Measurements from ENCODE around the gene CCDC136.

CCDC136 gene

DNA sequence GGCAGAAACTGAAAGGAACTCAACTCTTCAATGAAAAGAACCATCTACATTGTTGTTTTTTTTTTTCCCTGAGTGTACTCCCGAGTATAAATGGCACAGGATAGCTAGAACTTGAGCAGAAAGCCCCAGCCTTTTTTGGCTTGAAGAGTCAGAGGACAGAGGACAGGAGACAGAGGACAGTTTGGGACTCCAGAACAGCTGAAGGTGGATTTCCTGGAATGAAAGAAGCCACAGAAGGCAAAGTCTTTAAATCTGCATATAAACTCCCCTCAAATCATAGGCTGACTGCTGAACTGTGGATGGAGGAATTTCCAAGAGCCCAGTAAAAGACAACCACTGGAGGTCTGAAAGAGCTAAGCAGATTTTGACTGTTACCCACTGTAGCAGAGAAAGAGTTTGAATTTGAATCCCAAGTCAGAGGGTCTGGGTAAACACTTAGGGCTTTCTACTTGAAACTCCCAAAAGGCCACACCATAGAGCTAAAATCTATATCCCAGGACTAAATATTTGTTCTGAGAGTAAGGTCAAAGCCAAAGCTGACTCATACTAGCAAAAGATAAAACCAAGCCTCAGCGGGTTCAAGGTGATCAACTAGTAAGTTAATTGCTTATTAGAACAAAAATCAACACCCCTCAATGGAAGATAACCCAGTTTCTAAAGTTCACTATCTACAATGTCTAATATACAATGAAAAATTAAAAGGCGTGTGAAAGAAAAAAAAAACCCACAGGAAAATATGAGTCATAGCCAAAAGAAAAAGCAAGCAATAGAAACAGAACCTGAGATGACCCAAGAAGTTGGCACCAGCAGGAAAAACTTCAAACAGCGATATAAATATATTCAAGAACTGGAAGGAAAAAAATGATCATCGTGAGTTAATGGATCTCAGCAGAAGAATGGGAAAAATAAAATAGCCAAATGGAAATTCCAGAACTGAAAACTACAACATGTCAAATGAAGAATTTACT, 14.3 kb upstream of the CCDC136 start:
- no peak overlapping the region for H3K4me3 ChIP-seq (ENCODE audit: low read depth, low read length)
- TF ChIP-seq, protein P1, sequence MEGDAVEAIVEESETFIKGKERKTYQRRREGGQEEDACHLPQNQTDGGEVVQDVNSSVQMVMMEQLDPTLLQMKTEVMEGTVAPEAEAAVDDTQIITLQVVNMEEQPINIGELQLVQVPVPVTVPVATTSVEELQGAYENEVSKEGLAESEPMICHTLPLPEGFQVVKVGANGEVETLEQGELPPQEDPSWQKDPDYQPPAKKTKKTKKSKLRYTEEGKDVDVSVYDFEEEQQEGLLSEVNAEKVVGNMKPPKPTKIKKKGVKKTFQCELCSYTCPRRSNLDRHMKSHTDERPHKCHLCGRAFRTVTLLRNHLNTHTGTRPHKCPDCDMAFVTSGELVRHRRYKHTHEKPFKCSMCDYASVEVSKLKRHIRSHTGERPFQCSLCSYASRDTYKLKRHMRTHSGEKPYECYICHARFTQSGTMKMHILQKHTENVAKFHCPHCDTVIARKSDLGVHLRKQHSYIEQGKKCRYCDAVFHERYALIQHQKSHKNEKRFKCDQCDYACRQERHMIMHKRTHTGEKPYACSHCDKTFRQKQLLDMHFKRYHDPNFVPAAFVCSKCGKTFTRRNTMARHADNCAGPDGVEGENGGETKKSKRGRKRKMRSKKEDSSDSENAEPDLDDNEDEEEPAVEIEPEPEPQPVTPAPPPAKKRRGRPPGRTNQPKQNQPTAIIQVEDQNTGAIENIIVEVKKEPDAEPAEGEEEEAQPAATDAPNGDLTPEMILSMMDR (IDR thresholded peaks at IDR 0.05; ENCODE audit: low read depth, low read length), result no peak

DNA sequence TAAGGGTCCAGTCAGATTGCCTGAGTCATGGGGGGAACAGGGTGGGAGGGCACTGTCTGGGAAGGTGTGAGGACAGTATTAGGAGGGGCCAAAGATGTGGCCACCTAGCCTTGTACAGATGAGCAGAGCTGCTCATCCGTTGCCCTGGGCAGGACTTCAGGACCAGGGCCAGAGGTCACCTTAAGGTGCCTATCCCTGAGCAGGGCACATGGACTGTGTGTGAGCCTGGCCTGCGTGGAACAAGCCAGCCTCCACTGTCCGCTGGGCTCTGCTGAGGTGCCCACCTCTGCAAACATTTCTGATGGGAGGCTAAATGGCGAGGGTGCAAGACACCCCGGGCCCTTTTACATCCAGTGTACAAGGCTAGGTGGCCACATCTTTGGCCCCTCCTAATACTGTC, 12.8 kb upstream of the CCDC136 start:
- TF ChIP-seq, protein P1 (IDR thresholded peaks at IDR 0.05; ENCODE audit: low read depth, low read length), result no peak
- H3K4me3 ChIP-seq (ENCODE audit: low read depth, low read length), result no peak overlapping the region

DNA sequence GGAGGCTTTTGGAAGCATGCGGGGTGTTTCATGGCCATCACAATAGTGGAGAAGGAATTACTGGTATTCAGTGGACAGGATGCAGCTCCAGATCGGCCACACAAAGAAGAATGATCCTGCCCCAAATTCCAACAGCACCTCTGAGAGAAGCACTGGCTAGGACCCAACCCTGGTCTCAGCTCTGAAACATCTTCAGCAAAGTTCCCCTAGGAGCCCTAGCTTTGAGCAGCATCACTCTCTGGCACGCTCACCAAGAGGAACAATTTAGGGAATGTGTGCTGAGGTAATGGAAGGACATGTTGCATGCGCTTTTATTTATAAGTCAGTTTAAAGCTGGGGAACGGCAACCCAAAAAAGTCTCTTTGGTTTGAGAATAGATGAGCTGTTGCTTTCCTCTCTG, 10.6 kb upstream of the CCDC136 start:
- no peak overlapping the region for H3K4me3 ChIP-seq (ENCODE audit: low read depth, low read length)
- TF ChIP-seq, protein P1 (IDR thresholded peaks at IDR 0.05; ENCODE audit: low read depth, low read length), result no peak

DNA sequence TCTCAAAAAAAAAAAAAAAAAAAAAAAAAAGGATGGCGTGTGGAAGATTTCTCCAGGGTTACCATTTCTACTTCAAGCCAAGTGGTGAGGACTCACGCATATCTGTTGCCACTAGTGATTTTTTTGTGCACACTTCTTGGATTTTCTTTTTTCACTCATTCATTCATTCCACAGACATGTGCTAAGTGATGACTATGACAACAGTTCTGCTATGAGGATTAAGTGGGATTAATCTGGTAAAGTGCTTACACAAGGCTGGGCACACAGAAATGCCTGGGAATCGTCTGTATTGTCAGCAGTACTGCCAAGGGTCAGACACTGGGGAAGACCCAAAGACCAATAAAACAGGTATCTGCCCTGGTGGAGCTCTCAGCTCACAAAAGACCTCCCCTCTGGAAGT, 9.9 kb upstream of the CCDC136 start:
- H3K4me3 ChIP-seq (ENCODE audit: low read depth, low read length), result no peak overlapping the region
- TF ChIP-seq, protein P1 (IDR thresholded peaks at IDR 0.05; ENCODE audit: low read depth, low read length), result no peak

DNA sequence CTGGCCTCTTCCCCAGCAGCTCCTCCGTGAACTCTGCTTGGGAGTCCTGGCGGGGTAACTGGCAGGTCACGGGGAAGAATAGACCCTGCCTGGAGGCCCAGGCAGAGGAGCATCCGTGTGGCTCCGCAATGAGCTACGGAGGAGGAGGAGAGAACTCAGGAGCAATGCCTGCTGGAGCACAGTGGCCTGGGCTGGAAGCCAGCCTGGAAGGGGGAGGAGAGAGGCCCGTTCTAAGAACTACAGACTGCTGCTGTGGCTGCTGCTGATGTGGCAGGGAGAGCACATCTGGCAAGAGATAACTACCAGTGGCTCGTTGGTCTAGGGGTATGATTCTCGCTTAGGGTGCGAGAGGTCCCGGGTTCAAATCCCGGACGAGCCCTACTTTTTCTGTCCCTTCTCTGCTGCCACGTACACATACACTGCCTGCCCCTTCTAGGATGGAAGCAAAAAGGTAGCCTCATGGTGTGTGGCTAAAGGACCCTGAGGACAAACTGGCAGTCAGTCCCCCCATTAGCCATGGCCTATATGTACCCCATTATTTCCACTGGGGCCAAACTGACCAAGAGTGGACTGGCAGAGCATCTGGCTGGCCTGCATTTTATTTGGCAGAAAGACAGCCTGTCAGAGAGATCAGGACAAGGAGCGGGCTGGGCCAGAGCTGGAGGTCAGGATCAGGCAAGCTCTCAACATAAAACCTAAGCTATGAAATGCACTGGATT, 8.5 kb upstream of the CCDC136 start:
- H3K4me3 ChIP-seq (ENCODE audit: low read depth, low read length), result no peak overlapping the region
- TF ChIP-seq, protein P1 (IDR thresholded peaks at IDR 0.05; ENCODE audit: low read depth, low read length), result no peak

DNA sequence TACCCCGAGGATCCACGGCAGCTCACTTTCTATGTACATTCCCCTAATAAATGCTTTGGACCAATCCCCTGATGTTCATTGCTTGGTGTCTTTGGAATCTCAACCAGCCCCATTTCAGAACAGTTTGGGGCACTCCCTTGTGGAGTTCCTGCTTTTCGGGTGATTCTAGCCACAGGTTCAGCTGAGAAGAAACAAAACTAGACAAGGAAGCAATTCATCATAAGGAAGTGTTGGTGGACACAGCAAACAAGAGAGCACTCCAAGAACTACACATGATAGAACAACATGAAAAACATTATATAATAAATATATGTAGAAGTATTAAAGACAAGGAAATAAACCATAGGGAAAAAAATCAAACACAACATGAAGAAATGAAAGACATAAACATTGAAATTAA, 6.0 kb upstream of the CCDC136 start:
- H3K4me3 ChIP-seq (ENCODE audit: low read depth, low read length), result no peak overlapping the region
- TF ChIP-seq, protein P1 (IDR thresholded peaks at IDR 0.05; ENCODE audit: low read depth, low read length), result no peak
